CD14-positive monocyte (primary cell): ENCODE measurements around the gene TMEM151B. TPM values are rescaled to one million over a fixed set of nuclear protein-coding genes. Genes with fewer than 3 reads are reported as not detected.

Source experiments
- DNase-seq, 3 donors: peaks; one replicate each; pipeline ENCODE4 v3.0.0-alpha.2; 2011 to 2022
- H2AFZ ChIP-seq: 2 replicates; pipeline ENCODE4 v1.6.0; 2012; ENCODE audit warnings: mild to moderate bottlenecking, low read depth, low read length, inconsistent platforms; ENCODE audit not compliant: insufficient read depth, poor library complexity, severe bottlenecking
- H3K27ac ChIP-seq, 2 donors: 1 replicate in 1 of 2; 2 replicates in 1 of 2; pipeline ENCODE4 v1.5.1; 2012 to 2013; ENCODE audit warnings: low read length in 2 of 2, control low read depth in 1 of 2, inconsistent platforms in 1 of 2, low read depth in 1 of 2, mild to moderate bottlenecking in 1 of 2
- H3K27me3 ChIP-seq, 2 donors: one replicate each; pipeline versions ENCODE4 v1.6.0 to v1.6.1; 2011 to 2013; ENCODE audit warnings: low read length in 2 of 2; ENCODE audit not compliant: control insufficient read depth in 2 of 2, insufficient read depth in 2 of 2
- H3K36me3 ChIP-seq, 2 donors: replicated peaks in 1 of 2; 1 replicate in 1 of 2; 2 replicates in 1 of 2; pipeline versions ENCODE4 v1.5.1 to v1.6.1; 2012 to 2013; ENCODE audit warnings: low read length in 2 of 2, control low read depth in 1 of 2, inconsistent platforms in 1 of 2, mild to moderate bottlenecking in 1 of 2; ENCODE audit not compliant: insufficient read depth in 2 of 2, control insufficient read depth in 1 of 2
- H3K4me1 ChIP-seq, 2 donors: 1 replicate in 1 of 2; 2 replicates in 1 of 2; pipeline versions ENCODE4 v1.5.1 to v1.6.1; 2012 to 2013; ENCODE audit warnings: low read length in 2 of 2, control low read depth in 1 of 2, inconsistent platforms in 1 of 2, mild to moderate bottlenecking in 1 of 2, moderate library complexity in 1 of 2; ENCODE audit not compliant: insufficient read depth in 2 of 2, control insufficient read depth in 1 of 2
- H3K4me2 ChIP-seq: replicated peaks from 2 replicates; pipeline ENCODE3; 2012; ENCODE audit warnings: low read length, moderate library complexity, mild to moderate bottlenecking; ENCODE audit not compliant: poor library complexity, severe bottlenecking; ENCODE audit errors: extremely low read depth
- H3K4me3 ChIP-seq, 3 experiments: fragments of 200-600 bp in 1 of 3; sonication (generic) in 1 of 3; replicated peaks in 1 of 3; 1 replicate in 2 of 3; 2 replicates in 1 of 3; pipeline ENCODE4 v1.5.1; 2011 to 2013; ENCODE audit warnings: low read length in 3 of 3, mild to moderate bottlenecking in 3 of 3, control low read depth in 2 of 3, low read depth in 2 of 3, inconsistent platforms in 1 of 3, moderate library complexity in 1 of 3
- H3K79me2 ChIP-seq: 2 replicates; pipeline ENCODE4 v1.6.0; 2012; ENCODE audit warnings: mild to moderate bottlenecking, control low read depth, inconsistent platforms, low read length, moderate library complexity; ENCODE audit not compliant: insufficient read depth
- H3K9ac ChIP-seq: 2 replicates; pipeline ENCODE4 v1.6.0; 2017; ENCODE audit warnings: low read length, mild to moderate bottlenecking; ENCODE audit not compliant: insufficient read depth, poor library complexity, severe bottlenecking
- H3K9me3 ChIP-seq, 2 donors: replicated peaks in 1 of 2; 1 replicate in 1 of 2; 2 replicates in 1 of 2; pipeline versions ENCODE4 v1.5.1 to v1.6.1; 2012 to 2013; ENCODE audit warnings: low read length in 2 of 2, control low read depth in 1 of 2; ENCODE audit not compliant: control insufficient read depth in 1 of 2, insufficient read depth in 1 of 2
- H4K20me1 ChIP-seq: 2 replicates; pipeline ENCODE4 v1.6.0; 2012; ENCODE audit warnings: mild to moderate bottlenecking, low read length, control low read depth, moderate library complexity; ENCODE audit not compliant: insufficient read depth
- H3K27ac Mint-ChIP-seq, 7 donors: one replicate each; pipeline ENCODE4 v1.8.0; 2020; ENCODE audit warnings: mild to moderate bottlenecking in 7 of 7, mixed read lengths in 7 of 7, moderate library complexity in 6 of 7, inconsistent platforms in 2 of 7
- H3K27me3 Mint-ChIP-seq, 3 donors: one replicate each; pipeline ENCODE4 v1.8.0; 2021 to 2022; ENCODE audit warnings: low read depth in 3 of 3, mild to moderate bottlenecking in 3 of 3, mixed read lengths in 3 of 3, moderate library complexity in 3 of 3, inconsistent platforms in 1 of 3
- H3K36me3 Mint-ChIP-seq, 2 donors: one replicate each; pipeline ENCODE4 v1.8.0; 2020; ENCODE audit warnings: mixed read lengths in 2 of 2, inconsistent platforms in 1 of 2, mild to moderate bottlenecking in 1 of 2
- H3K4me1 Mint-ChIP-seq: one replicate; pipeline ENCODE4 v1.8.0; 2020; ENCODE audit warnings: mild to moderate bottlenecking, mixed read lengths
- H3K4me3 Mint-ChIP-seq, 2 donors: one replicate each; pipeline ENCODE4 v1.8.0; 2020; ENCODE audit warnings: mild to moderate bottlenecking in 2 of 2, mixed read lengths in 2 of 2, moderate library complexity in 1 of 2
- H3K9me3 Mint-ChIP-seq, 7 donors: one replicate each; pipeline ENCODE4 v1.8.0; 2020 to 2022; ENCODE audit warnings: mixed read lengths in 7 of 7, mild to moderate bottlenecking in 6 of 7, moderate library complexity in 6 of 7, inconsistent platforms in 2 of 7
- WGBS: methylation state at CpG from one replicate; pipeline ENCODE4 v1.1.5; 2013; ENCODE audit warnings: missing lambda C conversion rate; ENCODE audit not compliant: insufficient coverage; 5-methylcytosine and 5-hydroxymethylcytosine counted together
- intact Hi-C, 2 donors: fragments of 100-400 bp; cut with micrococcal nuclease; formaldehyde crosslinking; loops; one replicate each; pipeline versions ENCODE4 v1.15.0 to v1.15.1; 2023
- polyA plus RNA-seq, 3 donors: library from polyadenylated mRNA; depleted of rRNA in 1 of 3; unstranded in 2 of 3; stranded (reverse) in 1 of 3; fragments of 300-500 nt in 2 of 3; fragments of >200 nt in 1 of 3; fragmentation: Illumina TruSeq in 2 of 3; gene quantifications; 1 replicate in 2 of 3; 2 replicates in 1 of 3; pipeline ENCODE4 v1.2.3, GENCODE V29; 2012 to 2021
- TF ChIP-seq, protein P1 (sequence below): fragments of 200-600 bp; IDR thresholded peaks from one replicate; pipeline ENCODE4 v1.8.0; 2022; ENCODE audit warnings: antibody characterized with exemption, mild to moderate bottlenecking

TMEM151B gene
- polyA plus RNA-seq, 3 donors: not detected

DNA sequence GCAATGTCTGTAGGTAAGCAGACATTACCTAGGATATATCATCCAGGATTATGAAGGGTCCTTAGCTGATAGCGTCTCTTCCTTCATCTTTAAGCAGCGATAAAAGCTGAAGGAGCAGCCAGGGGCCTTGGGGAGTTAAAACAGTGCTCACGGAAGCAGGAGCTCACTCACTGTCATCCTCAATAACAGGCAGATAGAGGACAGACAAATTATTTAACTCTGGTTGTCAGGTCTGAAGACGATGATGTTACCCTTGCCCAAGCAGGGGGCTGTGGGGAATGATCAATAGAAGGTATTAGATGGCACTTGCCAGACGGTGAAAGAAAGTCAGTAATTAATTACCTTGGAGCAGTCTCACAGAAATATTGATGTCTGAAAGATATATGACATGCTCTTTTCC lies 59.6 kb downstream of the TMEM151B start:
- TF ChIP-seq, protein P1, sequence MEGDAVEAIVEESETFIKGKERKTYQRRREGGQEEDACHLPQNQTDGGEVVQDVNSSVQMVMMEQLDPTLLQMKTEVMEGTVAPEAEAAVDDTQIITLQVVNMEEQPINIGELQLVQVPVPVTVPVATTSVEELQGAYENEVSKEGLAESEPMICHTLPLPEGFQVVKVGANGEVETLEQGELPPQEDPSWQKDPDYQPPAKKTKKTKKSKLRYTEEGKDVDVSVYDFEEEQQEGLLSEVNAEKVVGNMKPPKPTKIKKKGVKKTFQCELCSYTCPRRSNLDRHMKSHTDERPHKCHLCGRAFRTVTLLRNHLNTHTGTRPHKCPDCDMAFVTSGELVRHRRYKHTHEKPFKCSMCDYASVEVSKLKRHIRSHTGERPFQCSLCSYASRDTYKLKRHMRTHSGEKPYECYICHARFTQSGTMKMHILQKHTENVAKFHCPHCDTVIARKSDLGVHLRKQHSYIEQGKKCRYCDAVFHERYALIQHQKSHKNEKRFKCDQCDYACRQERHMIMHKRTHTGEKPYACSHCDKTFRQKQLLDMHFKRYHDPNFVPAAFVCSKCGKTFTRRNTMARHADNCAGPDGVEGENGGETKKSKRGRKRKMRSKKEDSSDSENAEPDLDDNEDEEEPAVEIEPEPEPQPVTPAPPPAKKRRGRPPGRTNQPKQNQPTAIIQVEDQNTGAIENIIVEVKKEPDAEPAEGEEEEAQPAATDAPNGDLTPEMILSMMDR: no peak
- no peak overlapping the region for H3K27ac ChIP-seq
- Mint-ChIP-seq H3K4me3 (peak overlapping the region in 1 of 2 donors; percentile 12), H3K9me3 (peaks cover 0 to 3% (median 0%) of the 10 kb centered on the region in 7 donors), H3K4me1 (peaks cover 18% of the 10 kb centered on the region), H3K36me3 (no peaks in the 10 kb centered on the region), H3K27me3 (peaks cover 10 to 26% (median 19%) of the 10 kb centered on the region in 3 donors), H3K27ac (no peak overlapping the region)
- no peaks in the 10 kb centered on the region for H4K20me1 ChIP-seq
- H2AFZ ChIP-seq: no peak overlapping the region
- peaks cover 21 to 22% of the 10 kb centered on the region in 2 donors for H3K4me1 ChIP-seq
- 43% methylated on average over 2 of the region's 5 CpGs for WGBS
- no peaks in the 10 kb centered on the region for H3K79me2 ChIP-seq
- H3K27me3 ChIP-seq: peaks cover 12 to 25% of the 10 kb centered on the region in 2 donors
- no peak overlapping the region for H3K9ac ChIP-seq
- no peak overlapping the region for H3K4me3 ChIP-seq
- DNase-seq: no peak
- no peaks in the 10 kb centered on the region for H3K36me3 ChIP-seq
- intact Hi-C loops: loop anchor here in 1 of 2 donors (5.0 kb wide), 1 partner anchor 233 kb away; no protein-coding TSS in a partner anchor
- no peaks in the 10 kb centered on the region for H3K9me3 ChIP-seq
- no peak overlapping the region for H3K4me2 ChIP-seq

DNA sequence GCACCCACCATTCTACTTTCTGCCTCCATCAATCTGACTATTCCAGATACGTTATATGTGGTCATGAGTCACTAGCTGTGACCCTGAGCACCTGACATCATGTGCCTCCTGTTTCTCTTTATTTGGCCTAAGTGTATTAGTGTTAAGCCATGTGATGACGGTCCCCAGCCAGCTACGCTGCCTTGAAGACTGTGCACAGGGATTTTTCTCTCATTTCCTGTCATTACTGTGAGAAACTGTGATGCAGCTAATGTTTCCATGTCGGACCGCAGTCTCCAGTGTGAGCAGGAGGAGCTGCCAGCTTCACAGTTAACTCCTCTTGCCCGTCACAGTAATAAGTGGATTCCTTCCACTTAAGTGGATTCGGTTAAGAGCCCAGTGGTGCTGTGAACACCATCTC lies 62.3 kb downstream of the TMEM151B start:
- no peak overlapping the region for H3K4me3 ChIP-seq
- no peaks in the 10 kb centered on the region for H3K9me3 ChIP-seq
- H3K27me3 ChIP-seq: peaks cover 12 to 19% of the 10 kb centered on the region in 2 donors
- TF ChIP-seq, protein P1: no peak
- no peak overlapping the region for H3K9ac ChIP-seq
- intact Hi-C loops: loop anchor here in 1 of 2 donors (5.0 kb wide), 1 partner anchor 235 kb away; no protein-coding TSS in a partner anchor
- Mint-ChIP-seq H3K4me1 (peaks cover 18% of the 10 kb centered on the region), H3K4me3 (no peak overlapping the region), H3K9me3 (peaks cover 0 to 3% (median 0%) of the 10 kb centered on the region in 7 donors), H3K36me3 (no peaks in the 10 kb centered on the region), H3K27me3 (peaks cover 10 to 24% (median 19%) of the 10 kb centered on the region in 3 donors), H3K27ac (no peak overlapping the region)
- H3K36me3 ChIP-seq: no peaks in the 10 kb centered on the region
- H3K4me2 ChIP-seq: no peak overlapping the region
- H3K27ac ChIP-seq: no peak overlapping the region
- H2AFZ ChIP-seq: no peak overlapping the region
- H4K20me1 ChIP-seq: no peaks in the 10 kb centered on the region
- H3K79me2 ChIP-seq: no peaks in the 10 kb centered on the region
- peaks cover 21 to 22% of the 10 kb centered on the region in 2 donors for H3K4me1 ChIP-seq
- no peak for DNase-seq
- 96% methylated on average over 4 of the region's 7 CpGs for WGBS
